Bronchial epithelial cell (primary cell): ENCODE results near the gene ACY1. TPM values are rescaled to one million over a fixed set of nuclear protein-coding genes. Genes with fewer than 3 reads are reported as not detected.
"Not testable (repeated sequence)": the region's sequence is repeated elsewhere in the genome, so short reads cannot be mapped to it uniquely, and the experiment has no call there.

Experiments
- DNase-seq: peaks from one replicate; pipeline ENCODE4 v3.0.0-alpha.2; 2010; ENCODE audit warnings: low read depth
- FAIRE-seq: peaks from 2 replicates; lab custom pipeline; 2011; peaks lifted over from hg19 to GRCh38; lab: Jason Lieb, UNC
- H3K27me3 ChIP-seq: 2 replicates; pipeline ENCODE4 v1.5.1; 2011; ENCODE audit warnings: low read length; ENCODE audit not compliant: control insufficient read depth, insufficient read depth
- H3K36me3 ChIP-seq: 2 replicates; pipeline ENCODE4 v1.5.1; 2011; ENCODE audit warnings: low read length; ENCODE audit not compliant: control insufficient read depth, insufficient read depth
- H3K4me3 ChIP-seq: 2 replicates; pipeline ENCODE4 v1.5.1; 2011; ENCODE audit warnings: mild to moderate bottlenecking, low read depth, low read length, control low read depth
- CTCF ChIP-seq: IDR thresholded peaks from 2 replicates; pipeline ENCODE4 v1.5.1; 2011; ENCODE audit warnings: mild to moderate bottlenecking, moderate library complexity, low read length, control low read depth, inconsistent platforms; ENCODE audit not compliant: insufficient read depth, severe bottlenecking
- total RNA-seq: library from RNA; depleted of rRNA; stranded (reverse); fragments of >200 nt; gene quantifications from 2 replicates; pipeline ENCODE4 v1.2.1, GENCODE V29; 2014

The ACY1 gene
- total RNA-seq, 1 donor from 2014 or later, result 69.2 TPM

- DNase-seq (no peak), FAIRE-seq (no peak)
- Histone ChIP-seq H3K27me3 (no peaks in the 10 kb centered on the region), H3K4me3 (no peak overlapping the region), H3K36me3 (peaks cover 6% of the 10 kb centered on the region)
- no peak for TF ChIP-seq CTCF
Observed at GRCh38 chr3:51987568-51987967, 4.2 kb downstream of the ACY1 start.

- no peak for FAIRE-seq
- Histone ChIP-seq H3K27me3 (no peaks in the 10 kb centered on the region), H3K4me3 (no peak overlapping the region), H3K36me3 (peaks cover 10% of the 10 kb centered on the region)
- DNase-seq, result no peak
- no peak for TF ChIP-seq CTCF
Observed at GRCh38 chr3:51988286-51989146, 5.2 kb downstream of the ACY1 start.

GRCh38 chr3:51990501-51990971, 7.2 kb downstream of the ACY1 start:
- H3K36me3 ChIP-seq, result peaks cover 17% of the 10 kb centered on the region
- not testable (repeated sequence) for H3K4me3 ChIP-seq, DNase-seq, FAIRE-seq, H3K27me3 ChIP-seq

GRCh38 chr3:51992017-51992682, 8.8 kb downstream of the ACY1 start:
- DNase-seq (no peak), FAIRE-seq (no peak)
- Histone ChIP-seq H3K27me3 (no peaks in the 10 kb centered on the region), H3K4me3 (no peak overlapping the region), H3K36me3 (peaks cover 17% of the 10 kb centered on the region)
- no peak for TF ChIP-seq CTCF

GRCh38 chr3:51993657-51994056, 10.3 kb downstream of the ACY1 start:
- FAIRE-seq, H3K27me3 ChIP-seq, H3K4me3 ChIP-seq, DNase-seq: not testable (repeated sequence)
- peaks cover 17% of the 10 kb centered on the region for H3K36me3 ChIP-seq

- peak overlapping the region; percentile 86 for H3K4me3 ChIP-seq
- DNase-seq (no peak), FAIRE-seq (no peak)
- TF ChIP-seq CTCF, result no peak
- H3K27me3 ChIP-seq, result no peaks in the 10 kb centered on the region
- peaks cover 17% of the 10 kb centered on the region for H3K36me3 ChIP-seq
Observed at GRCh38 chr3:51994530-51994929, 11.2 kb downstream of the ACY1 start.
